CD4-positive, alpha-beta T cell treated with Interleukin-10 for 1 hour (primary cell): Measurements from ENCODE around the gene FRMD4A.
"Not testable (repeated sequence)": the region's sequence is repeated elsewhere in the genome, so short reads cannot be mapped to it uniquely, and the experiment has no call there.

Experiments
- DNase-seq: peaks from one replicate; pipeline ENCODE4 v3.0.0-alpha.2; 2020

Gene FRMD4A

GRCh38 chr10:13970236-13970956 lies 360.3 kb downstream of the FRMD4A start:
- no peak for DNase-seq

- no peak for DNase-seq
Measured at GRCh38 chr10:13969792-13970140, 361.0 kb downstream of the FRMD4A start.

DNA sequence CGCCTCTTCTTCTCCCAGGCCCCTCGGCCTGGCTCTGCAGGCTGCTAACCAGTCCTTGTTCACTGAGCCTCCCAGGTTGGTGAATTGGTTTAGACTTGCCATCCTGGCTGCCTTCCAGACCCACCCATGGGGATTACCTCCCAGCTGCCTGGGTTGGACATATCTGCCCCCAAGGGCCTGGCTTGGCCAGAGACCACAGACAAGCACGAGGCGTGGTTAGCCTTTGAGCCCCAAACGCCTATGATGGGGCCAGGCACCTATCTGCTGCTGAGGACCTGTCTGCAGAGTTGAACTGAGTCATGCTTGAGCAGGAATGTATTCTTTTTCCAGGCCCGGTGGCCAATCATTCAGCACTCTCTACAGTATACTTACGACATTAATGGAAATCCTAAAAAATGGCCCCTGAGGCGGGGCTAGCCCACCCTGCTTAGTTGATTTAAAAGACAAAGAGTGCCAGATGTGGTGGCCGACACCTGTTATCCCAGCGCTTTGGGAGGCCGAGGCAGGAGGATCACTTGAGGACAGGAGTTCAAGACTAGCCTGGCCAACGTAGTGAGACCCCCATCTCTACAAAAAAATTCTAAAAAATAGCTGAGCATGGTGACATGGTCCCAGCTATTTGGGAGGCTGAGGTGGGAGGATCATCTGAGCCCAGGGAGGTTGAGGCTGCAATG lies 361.5 kb downstream of the FRMD4A start:
- DNase-seq, result no peak

- no peak for DNase-seq
Measured at GRCh38 chr10:13961853-13962252, 368.9 kb downstream of the FRMD4A start.

DNA sequence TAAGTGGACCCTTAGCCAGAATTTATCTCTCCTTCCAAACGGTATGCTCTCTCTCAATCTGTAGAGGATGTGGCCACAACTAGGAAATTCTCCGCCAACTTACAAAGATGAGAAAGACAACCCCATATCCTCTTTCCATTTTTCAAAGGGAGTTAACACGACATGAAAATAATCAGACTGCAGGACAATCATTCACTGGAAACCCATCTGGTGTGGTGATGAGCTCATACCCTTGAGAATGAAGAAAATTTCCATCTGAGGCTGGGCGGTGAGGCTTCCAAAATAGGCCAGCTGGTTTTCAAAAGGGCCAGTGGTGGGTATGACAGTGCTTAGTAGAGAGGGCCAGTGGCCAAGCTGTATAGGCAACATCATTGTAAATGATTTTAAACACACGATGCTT lies 369.6 kb downstream of the FRMD4A start:
- DNase-seq, result no peak

DNA sequence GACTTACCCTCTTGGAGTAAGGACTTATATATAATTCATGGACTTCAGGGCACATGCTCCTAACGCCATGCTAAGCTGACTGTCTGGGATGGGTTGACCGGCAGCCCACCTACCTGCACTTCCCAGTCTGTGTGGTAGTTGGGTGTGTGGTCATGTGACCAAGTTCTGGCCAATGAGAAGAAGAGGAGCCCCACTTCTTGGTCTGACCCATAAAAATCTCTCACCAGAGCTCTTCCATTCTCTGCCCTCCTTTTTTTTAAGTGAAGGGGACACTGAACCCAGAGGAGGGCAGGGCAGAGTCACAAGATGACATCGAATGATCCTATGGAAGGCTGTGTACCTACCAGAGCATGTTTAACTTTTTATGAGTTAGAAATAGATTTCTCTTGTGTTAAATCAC lies 370.1 kb downstream of the FRMD4A start:
- DNase-seq, result no peak

- no peak for DNase-seq
Measured at GRCh38 chr10:13959443-13960359, 371.0 kb downstream of the FRMD4A start.

DNA sequence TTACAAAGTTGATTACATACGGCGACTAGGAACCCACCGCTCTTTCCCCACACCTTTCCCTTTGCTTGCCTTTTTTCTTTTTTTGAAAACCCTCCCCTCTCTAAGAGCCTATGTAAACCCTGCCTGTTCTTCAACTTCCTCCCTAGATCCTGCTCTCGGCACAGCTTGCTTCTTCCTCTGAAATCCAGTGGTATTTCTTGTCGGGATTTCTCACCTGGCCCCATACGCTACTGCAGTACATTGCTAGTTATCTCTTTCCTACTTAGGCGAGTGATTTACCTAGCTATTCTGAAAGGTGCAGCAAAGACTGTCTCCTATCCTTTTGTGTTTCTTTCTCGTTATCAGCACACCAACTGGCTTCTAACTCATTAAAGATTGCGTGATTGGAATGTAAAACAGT lies 372.9 kb downstream of the FRMD4A start:
- DNase-seq, result no peak

DNA sequence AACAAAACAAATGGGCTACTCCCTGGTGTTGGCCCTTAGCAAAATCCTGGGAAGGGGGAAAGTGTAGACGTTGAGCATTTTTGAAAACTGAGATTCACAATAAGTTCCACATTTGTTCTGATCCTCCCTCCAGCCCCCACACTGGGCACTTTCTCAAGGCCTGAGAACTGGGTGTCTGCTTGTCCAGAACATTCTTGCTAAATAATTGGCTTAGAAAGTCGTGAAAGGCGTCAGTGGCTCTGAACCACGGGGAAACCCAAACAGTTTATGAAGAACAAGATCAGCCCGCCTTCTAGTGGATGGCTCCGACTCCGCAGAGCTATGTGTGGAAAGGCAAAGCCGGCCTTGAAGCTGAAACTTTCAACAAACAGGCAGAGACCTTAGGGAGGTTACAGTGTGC lies 373.9 kb downstream of the FRMD4A start:
- no peak for DNase-seq

- DNase-seq, result no peak
Measured at GRCh38 chr10:13955409-13956068, 375.2 kb downstream of the FRMD4A start.

DNA sequence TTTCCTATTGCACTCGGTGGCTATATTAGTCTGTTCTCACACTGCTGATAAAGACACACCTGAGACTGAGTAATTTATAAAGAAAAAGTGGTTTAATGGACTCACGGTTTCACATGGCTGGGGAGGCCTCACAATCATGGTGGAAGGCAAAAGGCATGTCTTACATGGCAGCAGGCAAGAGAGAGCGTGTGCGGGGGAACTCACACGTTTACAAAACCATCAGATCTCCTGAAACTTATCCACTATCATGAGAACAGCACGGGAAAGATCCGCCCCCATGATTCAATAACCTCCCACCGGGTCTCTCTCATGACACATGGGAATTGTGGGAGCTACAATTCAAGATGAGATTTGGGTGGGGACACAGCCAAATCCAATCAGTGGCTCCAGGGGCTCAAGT lies 376.5 kb downstream of the FRMD4A start:
- not testable (repeated sequence) for DNase-seq

- no peak for DNase-seq
Measured at GRCh38 chr10:13953371-13953770, 377.4 kb downstream of the FRMD4A start.

DNA sequence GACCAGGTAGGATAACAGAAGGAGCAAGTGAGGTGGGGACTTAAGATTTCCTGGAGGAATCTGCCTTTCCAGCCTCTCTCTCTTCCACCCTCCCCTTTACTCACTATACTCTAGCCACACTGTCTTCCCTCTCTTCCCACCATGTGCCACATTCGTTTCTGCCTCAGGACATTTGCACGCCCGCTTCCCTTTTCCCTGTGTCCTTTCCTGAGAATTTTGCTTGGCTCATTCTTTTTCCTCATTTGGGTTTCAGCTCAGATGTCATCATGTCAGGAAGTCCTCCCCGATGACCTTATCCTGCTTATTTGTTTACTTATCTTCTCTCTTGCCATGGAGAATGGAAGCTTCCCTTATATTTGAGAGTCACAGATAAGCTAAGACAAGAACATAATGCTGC lies 380.2 kb downstream of the FRMD4A start:
- no peak for DNase-seq

GRCh38 chr10:13949844-13950542 lies 380.7 kb downstream of the FRMD4A start:
- no peak for DNase-seq

GRCh38 chr10:13946209-13946460 lies 384.6 kb downstream of the FRMD4A start:
- no peak for DNase-seq

GRCh38 chr10:13945390-13946208 lies 385.1 kb downstream of the FRMD4A start:
- DNase-seq, result no peak

DNA sequence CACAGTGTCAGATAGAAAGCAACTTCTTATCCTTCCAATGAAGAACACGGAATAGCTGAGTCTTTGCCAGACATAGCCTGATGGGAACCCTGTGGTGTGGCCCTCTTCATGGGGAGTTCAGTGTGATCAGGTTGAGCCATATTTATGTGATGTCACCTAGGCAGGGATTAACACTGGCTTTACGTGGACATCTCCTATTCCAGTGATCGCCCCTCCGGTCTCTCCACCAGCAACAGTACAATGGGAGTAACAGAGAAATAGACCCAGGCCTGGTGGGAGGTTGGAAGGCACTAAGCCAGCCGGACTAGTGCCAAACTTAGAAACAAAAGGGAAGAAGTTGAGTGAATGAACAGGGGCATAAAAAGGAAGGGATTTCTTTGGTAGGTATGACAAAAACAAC lies 385.9 kb downstream of the FRMD4A start:
- no peak for DNase-seq

DNA sequence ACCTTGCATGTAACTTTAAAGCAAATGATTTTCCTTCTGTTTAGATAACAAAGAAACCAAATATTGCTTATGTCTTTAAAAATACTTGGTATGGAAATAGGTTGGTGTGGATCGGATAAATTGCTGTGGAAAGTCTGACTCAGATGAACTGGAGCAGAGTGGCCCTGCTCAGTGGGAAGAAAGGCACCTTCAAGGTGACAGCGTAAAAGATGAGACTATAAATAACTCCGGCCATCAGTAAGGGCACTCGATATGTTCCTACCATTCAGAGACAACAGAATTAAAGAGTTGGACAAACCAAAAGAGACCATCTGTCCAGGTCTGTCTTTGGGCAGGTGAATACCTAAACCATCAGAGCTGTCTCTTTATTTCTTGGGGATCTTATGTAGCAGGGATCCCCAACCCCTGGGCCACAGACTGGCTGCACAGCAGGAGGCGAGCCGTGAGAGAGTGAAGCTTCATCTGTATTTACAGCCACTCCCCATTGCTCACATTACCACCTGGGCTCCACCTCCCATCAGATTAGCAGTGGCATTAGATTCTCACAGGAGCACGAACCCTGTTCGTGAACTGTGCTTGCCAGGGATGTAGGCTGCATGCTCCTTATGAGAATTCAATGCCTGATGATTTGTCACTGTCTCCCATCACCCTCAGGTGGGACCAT lies 386.9 kb downstream of the FRMD4A start:
- no peak for DNase-seq

GRCh38 chr10:13942035-13942434 lies 388.7 kb downstream of the FRMD4A start:
- DNase-seq, result no peak

GRCh38 chr10:13939391-13939790 lies 391.3 kb downstream of the FRMD4A start:
- DNase-seq, result no peak

DNA sequence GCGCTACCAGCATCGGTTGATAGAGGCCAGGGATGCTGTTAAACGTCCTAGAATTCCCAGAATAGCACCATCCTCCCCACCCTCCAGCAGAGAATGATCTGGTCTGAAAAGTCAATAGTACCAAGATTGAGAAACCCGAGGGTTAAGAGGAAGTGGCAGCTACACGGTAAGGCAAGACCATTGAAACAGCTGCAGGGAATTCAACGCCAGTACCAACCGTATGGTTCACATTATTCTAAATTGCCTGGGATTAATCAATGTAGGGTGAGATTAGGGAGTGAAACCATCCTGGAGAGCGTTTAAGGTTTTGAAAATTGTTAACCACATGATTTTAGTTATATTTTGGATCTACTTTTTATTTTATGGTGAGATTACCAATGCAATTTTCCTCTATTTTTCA lies 391.8 kb downstream of the FRMD4A start:
- no peak for DNase-seq
